Astrocyte (in vitro differentiated cells and primary cell): Measurements from ENCODE around the gene PPP1R1B.

Experiments used
- CTCF ChIP-seq: IDR thresholded peaks from 2 replicates; pipeline ENCODE4 v1.5.1; 2011; ENCODE audit warnings: low read depth, mild to moderate bottlenecking, inconsistent platforms, low read length, moderate library complexity; ENCODE audit not compliant: insufficient read depth
- EZH2 ChIP-seq: IDR thresholded peaks from 2 replicates; pipeline ENCODE4 v1.6.1; 2012; ENCODE audit warnings: mild to moderate bottlenecking, low read length, inconsistent platforms; ENCODE audit not compliant: insufficient read depth

GRCh38 chr17:39667262-39667944 is 40.7 kb downstream of the PPP1R1B start:
- TF ChIP-seq CTCF, result no peak
- peak; percentile 43 for TF ChIP-seq EZH2
